Endothelial cell (in vitro differentiated cells): ENCODE results near the gene PTPRD. TPM values are rescaled to one million over a fixed set of nuclear protein-coding genes. Genes with fewer than 3 reads are reported as not detected.

Experiments used
- DNase-seq: peaks from one replicate; pipeline ENCODE4 v3.0.0; 2021; ENCODE audit warnings: low spot score
- H3K27ac Mint-ChIP-seq: one replicate; pipeline ENCODE4 v1.8.0; 2021; ENCODE audit warnings: mixed read lengths, inconsistent platforms; ENCODE audit not compliant: unreplicated experiment
- H3K27me3 Mint-ChIP-seq: one replicate; pipeline ENCODE4 v1.8.0; 2021; ENCODE audit warnings: mild to moderate bottlenecking, moderate library complexity, mixed read lengths, inconsistent platforms; ENCODE audit not compliant: unreplicated experiment
- H3K36me3 Mint-ChIP-seq: one replicate; pipeline ENCODE4 v1.8.0; 2021; ENCODE audit warnings: mild to moderate bottlenecking, low read depth, mixed read lengths, inconsistent platforms; ENCODE audit not compliant: unreplicated experiment
- H3K4me1 Mint-ChIP-seq: one replicate; pipeline ENCODE4 v1.8.0; 2021; ENCODE audit warnings: mild to moderate bottlenecking, mixed read lengths, inconsistent platforms; ENCODE audit not compliant: unreplicated experiment
- H3K4me3 Mint-ChIP-seq: one replicate; pipeline ENCODE4 v1.8.0; 2021; ENCODE audit warnings: mild to moderate bottlenecking, mixed read lengths, inconsistent platforms; ENCODE audit not compliant: unreplicated experiment
- H3K9me3 Mint-ChIP-seq: one replicate; pipeline ENCODE4 v1.8.0; 2021; ENCODE audit warnings: mixed read lengths, inconsistent platforms; ENCODE audit not compliant: unreplicated experiment
- CTCF ChIP-seq: fragments of 200-600 bp; sonication (generic); IDR thresholded peaks from one replicate; pipeline ENCODE4 v1.5.0; 2021; ENCODE audit warnings: antibody characterized with exemption; ENCODE audit not compliant: unreplicated experiment
- total RNA-seq: library from RNA; stranded (reverse); fragmentation: NEBNext Ultra II Directional; extraction: Animal tissue kit (Norgen Biotek cat#: 25700); gene quantifications from one replicate; pipeline ENCODE4 v1.2.1, GENCODE V29; 2021; ENCODE audit not compliant: unreplicated experiment

The PTPRD gene
- total RNA-seq, 1 donor from 2014 or later = 47.8 TPM

GRCh38 chr9:8349901-8350300 lies 2262.9 kb downstream of the PTPRD start:
- no peaks in the 10 kb centered on the region for H3K27me3 Mint-ChIP-seq
- no peaks in the 10 kb centered on the region for H3K4me1 Mint-ChIP-seq
- H3K4me3 Mint-ChIP-seq = no peak overlapping the region
- no peak overlapping the region for H3K27ac Mint-ChIP-seq
- no peaks in the 10 kb centered on the region for H3K36me3 Mint-ChIP-seq
- no peak for DNase-seq
- H3K9me3 Mint-ChIP-seq = no peaks in the 10 kb centered on the region
- no peak for TF ChIP-seq CTCF

DNA sequence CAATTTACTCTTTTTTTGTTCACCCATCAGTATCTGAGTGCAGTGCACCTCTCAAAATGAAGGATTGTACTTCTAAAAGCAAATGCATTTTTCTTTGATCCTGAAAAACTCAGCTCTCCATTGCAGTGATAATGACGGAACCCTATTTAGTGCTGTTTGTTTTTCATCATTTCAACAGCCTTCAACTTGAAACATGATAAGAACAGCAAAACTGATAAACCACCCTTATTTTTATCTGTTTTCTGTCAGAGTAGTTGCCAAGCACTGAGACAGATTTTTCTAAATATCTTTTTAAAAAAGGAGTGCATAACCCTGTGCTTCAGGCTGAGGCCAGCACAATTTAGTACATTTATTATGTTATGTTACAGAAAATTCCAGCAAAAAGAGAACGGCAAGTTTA lies 2263.4 kb downstream of the PTPRD start:
- no peaks in the 10 kb centered on the region for H3K4me1 Mint-ChIP-seq
- no peaks in the 10 kb centered on the region for H3K27me3 Mint-ChIP-seq
- no peaks in the 10 kb centered on the region for H3K9me3 Mint-ChIP-seq
- H3K36me3 Mint-ChIP-seq = no peaks in the 10 kb centered on the region
- no peak overlapping the region for H3K4me3 Mint-ChIP-seq
- no peak overlapping the region for H3K27ac Mint-ChIP-seq
- no peak for DNase-seq
- TF ChIP-seq CTCF = no peak

DNA sequence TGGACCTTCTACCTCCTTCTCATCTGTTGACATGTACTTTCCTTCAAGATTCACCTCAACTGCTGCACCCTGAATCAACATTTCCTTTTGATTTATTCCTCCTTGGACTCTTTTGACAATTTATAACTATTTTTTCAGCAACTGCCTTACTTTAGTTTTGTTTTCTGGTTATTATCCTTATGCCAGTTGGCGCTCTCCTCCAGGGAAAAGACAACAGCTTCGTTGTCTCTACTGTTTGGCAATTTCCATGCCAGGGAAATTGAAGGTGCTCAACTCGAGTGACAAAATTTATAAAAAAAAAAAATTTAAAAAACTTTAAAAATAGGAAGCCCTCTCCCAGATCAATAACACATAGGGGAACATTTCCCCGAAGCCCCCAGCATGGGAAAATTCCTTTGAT lies 2264.0 kb downstream of the PTPRD start:
- Mint-ChIP-seq H3K4me3 (no peak overlapping the region), H3K36me3 (no peaks in the 10 kb centered on the region), H3K4me1 (no peaks in the 10 kb centered on the region), H3K27me3 (no peaks in the 10 kb centered on the region), H3K9me3 (no peaks in the 10 kb centered on the region), H3K27ac (no peak overlapping the region)
- DNase-seq = no peak
- no peak for TF ChIP-seq CTCF

- H3K4me3 Mint-ChIP-seq = no peak overlapping the region
- H3K27me3 Mint-ChIP-seq = no peaks in the 10 kb centered on the region
- no peaks in the 10 kb centered on the region for H3K4me1 Mint-ChIP-seq
- H3K36me3 Mint-ChIP-seq = no peaks in the 10 kb centered on the region
- H3K9me3 Mint-ChIP-seq = no peaks in the 10 kb centered on the region
- no peak for DNase-seq
- TF ChIP-seq CTCF = no peak
- H3K27ac Mint-ChIP-seq = no peak overlapping the region
These were observed 2266.5 kb downstream of the PTPRD start for GRCh38 chr9:8346296-8346695.

DNA sequence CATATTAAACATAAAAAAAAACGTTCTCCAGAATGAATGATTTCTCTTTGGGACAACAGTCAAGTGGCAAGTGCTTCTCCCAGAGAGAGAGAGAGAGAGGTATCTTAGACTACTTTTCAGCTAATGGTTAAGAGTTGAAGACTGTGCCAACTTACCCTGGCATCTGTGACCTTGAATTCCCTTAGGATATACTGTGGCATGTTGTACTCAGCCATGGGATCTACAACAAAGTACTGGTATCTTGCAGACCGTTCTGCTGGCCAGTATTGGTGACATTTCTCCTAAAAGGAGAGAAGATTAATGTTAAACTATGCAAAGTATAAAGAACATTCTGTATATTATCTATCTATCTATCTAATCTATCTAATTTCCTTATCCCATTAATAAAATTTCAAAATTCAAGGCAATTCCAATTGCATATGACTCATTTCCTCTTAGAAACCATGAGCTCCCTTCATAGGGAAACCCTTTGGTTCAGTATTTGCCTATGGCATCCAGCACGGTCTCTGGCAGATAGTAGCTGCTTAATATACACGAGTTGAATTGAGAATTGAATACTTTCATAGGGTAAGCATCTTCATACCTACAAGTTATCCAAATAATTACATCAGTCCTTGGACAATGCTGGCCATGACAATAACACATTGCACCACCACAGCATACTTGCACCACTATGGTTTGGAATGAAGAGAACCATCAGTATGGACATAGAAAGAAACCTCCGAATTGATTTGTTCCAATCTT lies 2273.9 kb downstream of the PTPRD start:
- Mint-ChIP-seq H3K36me3 (no peaks in the 10 kb centered on the region), H3K9me3 (no peaks in the 10 kb centered on the region)

More for the DNA sequence above, 2273.9 kb downstream of the PTPRD start:
- no peak for TF ChIP-seq CTCF
- Mint-ChIP-seq H3K4me3 (no peak overlapping the region), H3K27ac (no peak overlapping the region), H3K27me3 (peaks cover 5% of the 10 kb centered on the region), H3K4me1 (no peaks in the 10 kb centered on the region)
- no peak for DNase-seq
